SU-DHL-6 (cell line): ENCODE measurements around the gene GPR15.

Experiments used
- H2AFZ ChIP-seq: fragments of 200-600 bp; sonication (generic); 2 replicates; pipeline ENCODE4 v1.6.1; 2014; ENCODE audit warnings: low read depth, mild to moderate bottlenecking, moderate library complexity, mixed read lengths, antibody characterized with exemption, low read length; ENCODE audit not compliant: severe bottlenecking
- H3F3A ChIP-seq: fragments of 200-600 bp; shearing (Covaris generic); 2 replicates; pipeline ENCODE4 v1.6.0; 2016; ENCODE audit warnings: antibody characterized with exemption, mild to moderate bottlenecking; ENCODE audit not compliant: insufficient read depth
- H3K27ac ChIP-seq: fragments of 200-600 bp; sonication (generic); 2 replicates; pipeline ENCODE4 v1.5.1; 2016; ENCODE audit warnings: low read depth, mild to moderate bottlenecking, low read length, moderate library complexity, mixed read lengths
- H3K27me3 ChIP-seq: fragments of 200-600 bp; sonication (generic), shearing (Covaris generic); 2 replicates; pipeline ENCODE4 v1.6.0; 2014; ENCODE audit warnings: mild to moderate bottlenecking, low read length
- H3K36me3 ChIP-seq: fragments of 200-600 bp; sonication (generic); 2 replicates; pipeline ENCODE4 v1.6.1; 2014; ENCODE audit warnings: mild to moderate bottlenecking, low read length, mixed read lengths
- H3K4me2 ChIP-seq: fragments of 300-600, 200-600 bp; shearing (Covaris generic), sonication (generic); 2 replicates; pipeline ENCODE4 v1.6.0; 2014; ENCODE audit warnings: low read length, low read depth, mild to moderate bottlenecking; ENCODE audit not compliant: poor library complexity, severe bottlenecking
- H3K4me3 ChIP-seq: fragments of 200-600 bp; sonication (generic); 2 replicates; pipeline ENCODE4 v1.5.1; 2014; ENCODE audit warnings: antibody characterized with exemption, low read length, mild to moderate bottlenecking, mixed read lengths; ENCODE audit not compliant: insufficient read depth, poor library complexity, severe bottlenecking
- H3K79me2 ChIP-seq: fragments of 200-600 bp; sonication (generic); 2 replicates; pipeline ENCODE4 v1.6.1; 2014; ENCODE audit warnings: mild to moderate bottlenecking, low read length, moderate library complexity; ENCODE audit not compliant: insufficient read depth
- H3K9ac ChIP-seq: fragments of 200-600 bp; sonication (generic); 2 replicates; pipeline ENCODE4 v1.7.0; 2014; ENCODE audit warnings: mild to moderate bottlenecking, low read length
- H3K9me2 ChIP-seq: fragments of 200-600 bp; sonication (generic); replicated peaks from 2 replicates; pipeline ENCODE4 v1.6.1; 2014; ENCODE audit warnings: low read length; ENCODE audit not compliant: insufficient read depth
- H3K9me3 ChIP-seq: fragments of 200-600 bp; sonication (generic); 2 replicates; pipeline ENCODE4 v1.6.1; 2014; ENCODE audit warnings: low read length, mixed read lengths; ENCODE audit not compliant: insufficient read depth
- H4K20me1 ChIP-seq: fragments of 200-600 bp; sonication (generic); 2 replicates; pipeline ENCODE4 v1.6.1; 2014; ENCODE audit warnings: low read depth, mild to moderate bottlenecking, antibody characterized with exemption, low read length, moderate library complexity, mixed read lengths
- CTCF ChIP-seq: fragments of 200-600 bp; sonication (generic); IDR thresholded peaks from one replicate; pipeline ENCODE4 v1.5.1; 2017; ENCODE audit warnings: antibody characterized with exemption, mild to moderate bottlenecking, low read length, moderate library complexity; ENCODE audit not compliant: insufficient read depth, poor library complexity, severe bottlenecking
- EZH2phosphoT487 ChIP-seq: fragments of 200-600 bp; sonication (generic), shearing (Covaris generic); conservative IDR thresholded peaks from 2 replicates; pipeline ENCODE4 v1.6.1; 2018; ENCODE audit warnings: mild to moderate bottlenecking, antibody characterized with exemption, low read length, moderate library complexity, mixed read lengths

Gene GPR15

GRCh38 chr3:98548544-98548943 is 16.8 kb downstream of the GPR15 start:
- TF ChIP-seq EZH2phosphoT487 (no peak), CTCF (no peak)
- H2AFZ ChIP-seq, result no peak overlapping the region
- no peaks in the 10 kb centered on the region for H3K27me3 ChIP-seq
- no peaks in the 10 kb centered on the region for H3K9me2 ChIP-seq
- no peaks in the 10 kb centered on the region for H4K20me1 ChIP-seq
- H3K4me2 ChIP-seq, result no peak overlapping the region
- no peak overlapping the region for H3K27ac ChIP-seq
- no peaks in the 10 kb centered on the region for H3K36me3 ChIP-seq
- H3K9ac ChIP-seq, result no peak overlapping the region
- H3K9me3 ChIP-seq, result no peaks in the 10 kb centered on the region
- H3K4me3 ChIP-seq, result no peak overlapping the region
- H3F3A ChIP-seq, result peaks cover 4% of the 10 kb centered on the region; the same call in 1 of the 2 replicates
- H3K79me2 ChIP-seq, result no peaks in the 10 kb centered on the region

GRCh38 chr3:98550833-98551232 is 19.1 kb downstream of the GPR15 start:
- Histone ChIP-seq H3K79me2 (no peaks in the 10 kb centered on the region), H2AFZ (no peak overlapping the region)

DNA sequence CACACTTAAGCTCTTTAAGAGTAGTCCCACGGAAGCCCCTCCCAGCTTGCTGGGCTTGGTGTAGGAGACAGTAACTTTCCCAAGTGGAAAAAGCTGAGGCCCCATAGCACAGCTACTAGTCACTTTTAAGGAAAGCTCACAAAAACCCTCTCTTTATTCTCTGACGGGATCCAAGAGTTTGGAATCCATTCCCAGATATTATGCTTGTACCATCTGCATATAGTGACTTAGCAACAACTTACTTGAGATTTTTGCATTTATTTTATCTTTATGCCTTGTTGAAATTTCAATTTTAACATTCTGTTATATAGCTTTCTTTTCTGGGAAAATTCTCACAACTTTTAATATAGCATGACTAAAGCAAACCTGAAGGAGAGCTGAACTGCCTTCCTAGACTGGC is 19.5 kb downstream of the GPR15 start:
- no peak overlapping the region for H2AFZ ChIP-seq
- H4K20me1 ChIP-seq, result no peaks in the 10 kb centered on the region
- no peak overlapping the region for H3K4me2 ChIP-seq
- no peaks in the 10 kb centered on the region for H3K79me2 ChIP-seq
- TF ChIP-seq EZH2phosphoT487, result no peak
- TF ChIP-seq CTCF, result no peak
- H3K27me3 ChIP-seq, result no peaks in the 10 kb centered on the region
- H3K9me2 ChIP-seq, result no peaks in the 10 kb centered on the region
- no peaks in the 10 kb centered on the region for H3K9me3 ChIP-seq
- H3K36me3 ChIP-seq, result no peaks in the 10 kb centered on the region
- H3K4me3 ChIP-seq, result no peak overlapping the region
- H3F3A ChIP-seq, result peaks cover 5% of the 10 kb centered on the region
- no peak overlapping the region for H3K9ac ChIP-seq
- no peak overlapping the region for H3K27ac ChIP-seq

More at GRCh38 chr3:98550833-98551232, 19.1 kb downstream of the GPR15 start:
- no peak overlapping the region for H3K9ac ChIP-seq
- H3K4me2 ChIP-seq, result no peak overlapping the region
- H3K4me3 ChIP-seq, result no peak overlapping the region
- TF ChIP-seq CTCF (no peak), EZH2phosphoT487 (no peak)
- H3F3A ChIP-seq, result peaks cover under 1% of the 10 kb centered on the region; the same call in 1 of the 2 replicates
- H3K36me3 ChIP-seq, result no peaks in the 10 kb centered on the region
- H3K9me3 ChIP-seq, result no peaks in the 10 kb centered on the region
- no peaks in the 10 kb centered on the region for H4K20me1 ChIP-seq
- H3K27me3 ChIP-seq, result no peaks in the 10 kb centered on the region
- no peaks in the 10 kb centered on the region for H3K9me2 ChIP-seq
- no peak overlapping the region for H3K27ac ChIP-seq

DNA sequence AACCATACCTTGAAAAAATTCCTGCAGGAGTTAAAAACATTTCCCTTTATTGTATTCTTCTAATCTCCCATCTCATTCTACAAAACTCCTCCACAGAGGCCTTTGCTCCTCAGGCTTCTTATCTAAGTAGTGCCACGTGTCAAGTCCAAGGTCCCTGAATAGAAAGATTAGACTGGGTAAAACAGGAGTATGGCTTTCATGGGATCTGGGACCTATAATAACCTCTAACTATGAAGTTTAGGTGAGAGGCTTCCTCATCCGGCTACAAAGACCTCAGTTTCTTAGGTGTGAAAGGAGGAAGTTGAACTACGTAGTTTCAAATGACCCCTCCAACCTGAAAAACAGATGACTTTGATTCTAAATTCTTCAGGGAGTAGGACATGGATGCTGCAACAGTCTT is 20.0 kb downstream of the GPR15 start:
- Histone ChIP-seq H3K9me2 (no peaks in the 10 kb centered on the region), H3K27me3 (no peaks in the 10 kb centered on the region), H3F3A (peaks cover 10% of the 10 kb centered on the region), H3K36me3 (no peaks in the 10 kb centered on the region), H3K9me3 (no peaks in the 10 kb centered on the region), H4K20me1 (no peaks in the 10 kb centered on the region), H3K4me2 (no peak overlapping the region), H3K9ac (no peak overlapping the region), H2AFZ (no peak overlapping the region), H3K79me2 (no peaks in the 10 kb centered on the region), H3K27ac (no peak overlapping the region), H3K4me3 (no peak overlapping the region)
- no peak for TF ChIP-seq EZH2phosphoT487
- no peak for TF ChIP-seq CTCF
